Uterus (tissue), 2 donors: ENCODE results near the gene OAS2.

ENCODE experiments used
- POLR2A ChIP-seq, 2 donors: fragments of 450-650 bp; IDR thresholded peaks; one replicate each; pipeline ENCODE4 v1.6.1; 2016; ENCODE audit warnings: antibody characterized with exemption in 2 of 2, mild to moderate bottlenecking in 1 of 2, moderate library complexity in 1 of 2
- TF ChIP-seq, protein P1 (sequence below), 4 experiments: fragments of 200-600 bp in 2 of 4; fragments of 450-650 bp in 2 of 4; sonication (generic) in 2 of 4; IDR thresholded peaks; one replicate each; pipeline ENCODE4 v1.5.1; 2016 to 2019; ENCODE audit warnings: antibody characterized with exemption in 4 of 4, mild to moderate bottlenecking in 2 of 4, moderate library complexity in 1 of 4

DNA sequence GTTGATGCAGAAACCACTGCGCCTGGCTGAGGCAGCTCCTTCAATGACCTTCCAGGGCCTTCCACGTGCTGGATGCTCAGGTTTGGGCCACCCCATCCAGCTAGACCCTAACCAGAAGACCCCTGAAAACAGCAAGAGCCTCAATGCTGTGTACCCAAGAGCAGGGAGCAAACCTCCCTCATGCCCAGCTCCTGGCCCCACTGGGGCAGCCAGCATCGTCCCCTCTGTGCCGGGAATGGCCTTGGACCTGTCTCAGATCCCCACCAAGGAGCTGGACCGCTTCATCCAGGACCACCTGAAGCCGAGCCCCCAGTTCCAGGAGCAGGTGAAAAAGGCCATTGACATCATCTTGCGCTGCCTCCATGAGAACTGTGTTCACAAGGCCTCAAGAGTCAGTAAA lies 29.5 kb upstream of the OAS2 start:
- TF ChIP-seq, protein P1, sequence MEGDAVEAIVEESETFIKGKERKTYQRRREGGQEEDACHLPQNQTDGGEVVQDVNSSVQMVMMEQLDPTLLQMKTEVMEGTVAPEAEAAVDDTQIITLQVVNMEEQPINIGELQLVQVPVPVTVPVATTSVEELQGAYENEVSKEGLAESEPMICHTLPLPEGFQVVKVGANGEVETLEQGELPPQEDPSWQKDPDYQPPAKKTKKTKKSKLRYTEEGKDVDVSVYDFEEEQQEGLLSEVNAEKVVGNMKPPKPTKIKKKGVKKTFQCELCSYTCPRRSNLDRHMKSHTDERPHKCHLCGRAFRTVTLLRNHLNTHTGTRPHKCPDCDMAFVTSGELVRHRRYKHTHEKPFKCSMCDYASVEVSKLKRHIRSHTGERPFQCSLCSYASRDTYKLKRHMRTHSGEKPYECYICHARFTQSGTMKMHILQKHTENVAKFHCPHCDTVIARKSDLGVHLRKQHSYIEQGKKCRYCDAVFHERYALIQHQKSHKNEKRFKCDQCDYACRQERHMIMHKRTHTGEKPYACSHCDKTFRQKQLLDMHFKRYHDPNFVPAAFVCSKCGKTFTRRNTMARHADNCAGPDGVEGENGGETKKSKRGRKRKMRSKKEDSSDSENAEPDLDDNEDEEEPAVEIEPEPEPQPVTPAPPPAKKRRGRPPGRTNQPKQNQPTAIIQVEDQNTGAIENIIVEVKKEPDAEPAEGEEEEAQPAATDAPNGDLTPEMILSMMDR (IDR thresholded peaks at IDR 0.05): no peak
- no peak for TF ChIP-seq POLR2A (IDR thresholded peaks at IDR 0.05)
